HEK293 (cell line): Measurements from ENCODE around the gene MRTFA.
"Not testable (repeated sequence)": the region's sequence is repeated elsewhere in the genome, so short reads cannot be mapped to it uniquely, and the experiment has no call there.

ENCODE experiments used
- CTCF ChIP-seq: fragments of 450-650 bp; formaldehyde crosslinking; IDR thresholded peaks from 2 replicates; pipeline ENCODE4 v1.5.1; 2016; ENCODE audit warnings: missing biosample characterization, missing genetic modification characterization
- TCF7L2 ChIP-seq: IDR thresholded peaks from 2 replicates; pipeline ENCODE4 v1.6.1; 2011; ENCODE audit warnings: low read depth, mild to moderate bottlenecking, inconsistent platforms, low read length, moderate library complexity, borderline replicate concordance
- YY1 ChIP-seq: fragments of 450-650 bp; formaldehyde crosslinking; IDR thresholded peaks from 2 replicates; pipeline ENCODE4 v1.5.1; 2018; ENCODE audit warnings: missing biosample characterization, missing genetic modification characterization
- TF ChIP-seq, protein P1 (sequence below): fragments of 450-650 bp; formaldehyde crosslinking; optimal IDR thresholded peaks from 2 replicates; pipeline ENCODE3; 2016; ENCODE audit warnings: missing biosample characterization, mild to moderate bottlenecking, missing genetic modification characterization

DNA sequence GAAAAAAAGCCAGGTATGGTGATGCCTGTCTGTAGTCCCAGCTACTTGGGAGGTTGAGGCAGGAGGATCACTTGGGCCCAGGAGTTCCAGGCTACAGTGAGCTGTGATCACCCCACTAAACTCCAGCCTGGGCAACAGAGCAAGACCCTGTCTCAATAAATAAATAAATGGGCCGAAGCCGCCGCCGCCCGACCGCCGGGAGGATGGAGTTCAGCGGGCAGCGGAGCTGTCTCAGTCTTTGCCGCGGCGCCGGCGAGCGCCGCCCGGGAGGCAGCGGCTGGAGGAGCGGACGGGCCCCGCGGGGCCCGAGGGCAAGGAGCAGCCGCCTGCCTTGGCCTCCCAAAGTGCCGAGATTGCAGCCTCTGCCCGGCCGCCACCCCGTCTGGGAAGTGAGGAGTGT lies 100.4 kb downstream of the MRTFA start:
- TF ChIP-seq, protein P1, sequence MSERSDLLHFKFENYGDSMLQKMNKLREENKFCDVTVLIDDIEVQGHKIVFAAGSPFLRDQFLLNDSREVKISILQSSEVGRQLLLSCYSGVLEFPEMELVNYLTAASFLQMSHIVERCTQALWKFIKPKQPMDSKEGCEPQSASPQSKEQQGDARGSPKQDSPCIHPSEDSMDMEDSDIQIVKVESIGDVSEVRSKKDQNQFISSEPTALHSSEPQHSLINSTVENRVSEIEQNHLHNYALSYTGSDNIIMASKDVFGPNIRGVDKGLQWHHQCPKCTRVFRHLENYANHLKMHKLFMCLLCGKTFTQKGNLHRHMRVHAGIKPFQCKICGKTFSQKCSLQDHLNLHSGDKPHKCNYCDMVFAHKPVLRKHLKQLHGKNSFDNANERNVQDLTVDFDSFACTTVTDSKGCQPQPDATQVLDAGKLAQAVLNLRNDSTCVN (tag by site-specific recombination) = not testable (repeated sequence)
- not testable (repeated sequence) for TF ChIP-seq YY1 (tag by site-specific recombination); TCF7L2; CTCF (tag by site-specific recombination)
